Measurements from ENCODE around the gene TFR2. TPM values are rescaled to one million over a fixed set of nuclear protein-coding genes. Genes with fewer than 3 reads are reported as not detected.

Gene TFR2
- total RNA-seq, 1 donor, result 0.31 TPM

DNA sequence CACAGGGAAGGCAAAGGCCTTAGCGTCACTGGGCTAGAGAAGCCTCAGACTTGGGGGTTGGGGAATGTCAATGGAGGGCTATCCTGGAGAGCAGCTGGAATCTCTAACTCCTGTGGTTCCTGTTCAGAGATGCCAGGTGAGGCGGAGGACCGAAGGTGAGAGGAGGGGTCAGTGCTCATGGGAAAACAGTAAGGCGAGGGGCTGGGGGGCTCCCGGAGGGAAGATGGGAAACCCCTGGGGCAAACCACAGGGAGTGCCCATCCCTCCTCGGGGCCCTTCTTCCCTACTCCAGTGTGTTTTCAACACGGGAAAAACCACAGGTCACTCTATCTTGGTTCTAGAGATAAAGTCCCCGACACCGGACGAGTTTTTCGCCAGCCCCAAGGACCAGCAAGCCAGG is 58.7 kb downstream of the TFR2 start:
- Histone ChIP-seq H3K4me3 (ENCODE audit: low read length) (peak overlapping the region; percentile 98), H3K27me3 (ENCODE audit: insufficient read depth, low read length) (no peaks in the 10 kb centered on the region), H3K9me3 (ENCODE audit: low read depth, low read length) (no peaks in the 10 kb centered on the region), H3K4me1 (ENCODE audit: insufficient read depth, low read length) (peaks cover 52% of the 10 kb centered on the region)

DNA sequence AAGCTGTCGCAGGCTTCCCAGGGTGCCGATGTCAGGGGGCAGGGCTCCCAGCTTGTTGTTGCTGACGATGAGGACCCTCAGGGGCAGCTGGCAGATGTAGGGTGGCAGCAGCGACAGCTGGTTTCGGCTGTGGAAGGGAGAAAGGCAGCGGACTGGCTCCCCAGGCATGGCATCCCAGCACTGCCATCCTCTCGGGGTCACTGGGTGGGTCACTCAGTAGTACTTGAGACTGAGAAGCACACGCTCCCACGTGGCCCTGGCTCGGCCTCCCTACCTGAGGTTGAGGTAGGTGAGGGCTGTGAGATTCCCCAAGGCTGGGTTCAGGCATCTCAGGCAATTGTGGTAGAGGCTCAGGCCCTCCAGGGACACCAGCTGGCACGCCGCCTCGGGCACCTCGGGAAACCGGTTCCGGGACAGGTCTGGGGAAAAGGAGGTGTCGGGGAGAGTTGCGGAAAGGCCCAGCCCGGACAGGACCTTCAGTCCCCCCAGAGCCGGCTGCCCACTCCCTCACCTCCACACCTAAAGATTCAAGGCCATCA is 59.2 kb downstream of the TFR2 start:
- H3K4me1 ChIP-seq (ENCODE audit: insufficient read depth, low read length), result peaks cover 47% of the 10 kb centered on the region
- H3K4me3 ChIP-seq (ENCODE audit: low read length), result no peak overlapping the region

DNA sequence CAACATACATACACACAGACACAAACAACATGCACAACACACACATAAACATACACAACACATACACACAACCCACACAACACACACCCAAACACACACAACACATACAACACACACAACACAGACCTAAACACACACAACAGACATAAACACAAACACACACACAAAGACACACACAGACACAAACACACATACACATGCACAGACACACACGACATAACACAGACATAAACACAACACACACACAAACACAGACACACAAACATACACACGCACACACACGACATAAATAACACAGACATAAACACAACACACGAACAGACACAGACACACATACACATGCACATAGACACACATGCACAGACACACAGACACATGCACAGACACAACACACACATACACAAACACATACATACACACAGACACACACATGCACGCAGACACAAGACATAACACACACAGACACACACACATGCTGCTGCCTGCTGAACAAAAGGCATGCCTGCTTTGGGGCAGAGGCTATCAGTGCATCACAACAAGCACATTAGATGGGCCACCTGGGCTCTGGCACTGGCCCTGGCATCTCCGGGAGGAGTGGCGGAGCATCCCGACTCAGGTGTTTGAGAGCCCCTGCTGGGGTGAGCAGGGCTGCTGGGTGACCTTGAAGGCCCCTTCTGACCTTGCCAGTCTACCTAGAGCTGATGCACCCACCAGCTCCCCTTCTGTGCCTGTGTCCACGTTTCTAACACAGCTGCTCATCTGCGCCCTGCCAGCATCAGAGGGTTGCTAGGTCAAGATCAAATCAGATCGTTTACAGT is 60.7 kb downstream of the TFR2 start:
- H3K9me3 ChIP-seq (ENCODE audit: low read depth, low read length), result no peaks in the 10 kb centered on the region
- H3K27me3 ChIP-seq (ENCODE audit: insufficient read depth, low read length), result no peaks in the 10 kb centered on the region
- H3K4me1 ChIP-seq (ENCODE audit: insufficient read depth, low read length), result peaks cover 43% of the 10 kb centered on the region
- H3K4me3 ChIP-seq (ENCODE audit: low read length), result no peak overlapping the region

More for the DNA sequence above, 59.2 kb downstream of the TFR2 start:
- no peaks in the 10 kb centered on the region for H3K9me3 ChIP-seq (ENCODE audit: low read depth, low read length)
- H3K27me3 ChIP-seq (ENCODE audit: insufficient read depth, low read length), result no peaks in the 10 kb centered on the region

DNA sequence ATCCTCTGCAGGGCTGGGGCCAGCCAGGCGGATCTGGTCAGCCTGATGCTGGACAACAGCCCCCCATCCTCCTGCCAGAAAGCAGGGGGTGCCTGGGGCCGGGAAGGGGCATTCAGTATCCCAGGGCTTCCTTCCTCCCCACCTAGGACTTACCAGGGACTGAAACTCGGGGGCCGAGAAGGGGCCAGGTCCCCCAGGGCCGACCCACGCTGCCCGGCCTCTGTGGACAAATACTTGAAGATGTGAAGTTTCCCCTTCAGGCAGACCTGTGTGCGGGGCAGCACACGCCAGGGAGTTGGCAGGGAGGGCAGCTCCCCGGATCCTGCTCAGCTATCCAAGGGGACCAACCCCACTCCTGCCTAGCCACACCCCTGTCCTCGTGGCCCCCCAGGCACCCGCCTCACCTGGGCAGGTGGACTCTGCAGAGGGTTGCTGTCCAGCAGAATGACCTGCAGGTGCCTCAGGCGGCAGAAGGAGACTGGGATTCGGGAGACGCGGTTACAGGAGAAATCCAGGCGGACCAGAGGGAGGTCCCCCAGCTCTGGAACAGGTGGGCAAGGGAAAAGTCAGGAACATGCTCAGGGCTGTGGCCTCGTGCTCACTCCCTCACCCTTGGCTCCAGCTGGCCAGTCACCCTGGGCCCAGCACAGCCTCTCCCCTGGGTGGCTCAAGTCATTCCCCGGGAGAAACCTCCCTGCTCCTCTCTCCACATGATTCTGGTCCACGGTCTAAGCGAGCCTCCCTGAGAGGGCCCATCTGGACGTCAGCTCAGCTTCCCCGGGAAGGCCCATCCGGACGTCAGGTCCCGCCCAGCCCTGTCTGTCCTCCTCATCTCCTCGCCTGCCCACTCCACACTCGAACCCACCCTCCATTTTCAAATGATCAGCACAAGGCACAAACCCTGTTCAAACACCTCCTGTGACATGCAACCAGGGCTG is 62.8 kb downstream of the TFR2 start:
- H3K4me3 ChIP-seq (ENCODE audit: low read length), result no peak overlapping the region
- no peaks in the 10 kb centered on the region for H3K27me3 ChIP-seq (ENCODE audit: insufficient read depth, low read length)
- peaks cover 28% of the 10 kb centered on the region for H3K4me1 ChIP-seq (ENCODE audit: insufficient read depth, low read length)
- H3K9me3 ChIP-seq (ENCODE audit: low read depth, low read length), result no peaks in the 10 kb centered on the region

DNA sequence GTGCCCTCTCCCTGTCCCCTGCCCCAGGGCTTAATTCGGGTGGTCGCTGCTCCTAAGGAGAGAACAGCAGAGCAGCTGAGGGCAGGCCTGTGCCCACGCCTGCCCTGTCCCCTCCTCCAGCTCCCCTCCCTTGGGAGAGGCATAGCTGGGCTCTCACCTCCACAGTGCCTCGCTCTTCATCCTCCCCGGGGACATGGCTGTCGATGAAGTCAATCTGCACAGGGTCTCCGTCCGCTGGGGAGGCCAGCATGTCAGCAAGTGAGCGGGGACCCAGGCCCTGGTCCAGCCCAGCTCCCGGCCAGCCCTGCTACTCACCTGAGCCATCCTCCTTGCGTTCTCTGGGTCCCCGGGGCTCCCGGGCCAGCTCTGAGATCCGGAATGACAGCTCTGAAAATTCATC is 63.8 kb downstream of the TFR2 start:
- peaks cover 18% of the 10 kb centered on the region for H3K4me1 ChIP-seq (ENCODE audit: insufficient read depth, low read length)
- H3K9me3 ChIP-seq (ENCODE audit: low read depth, low read length), result no peaks in the 10 kb centered on the region
- no peaks in the 10 kb centered on the region for H3K27me3 ChIP-seq (ENCODE audit: insufficient read depth, low read length)
- H3K4me3 ChIP-seq (ENCODE audit: low read length), result no peak overlapping the region

DNA sequence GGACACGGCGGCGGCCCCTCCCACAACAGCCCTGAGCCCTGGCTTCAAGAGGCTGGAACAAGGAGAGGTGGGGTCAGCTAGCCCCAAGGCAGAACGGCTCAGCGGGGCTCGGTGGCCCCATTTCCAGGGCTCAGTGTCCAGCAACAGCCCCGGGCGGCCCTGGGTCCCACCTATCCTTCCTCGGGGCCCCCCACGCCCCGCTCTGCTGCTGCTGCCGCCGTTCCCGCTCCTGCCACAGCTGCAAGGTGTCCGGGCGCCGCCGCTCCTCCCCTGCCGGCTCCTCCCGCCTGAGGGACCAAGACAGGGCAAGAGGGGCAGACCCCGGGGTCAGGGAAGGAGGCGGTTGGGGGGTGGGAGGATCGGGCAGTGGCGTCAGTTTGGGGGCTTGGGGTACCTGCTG is 64.2 kb downstream of the TFR2 start:
- Histone ChIP-seq H3K27me3 (ENCODE audit: insufficient read depth, low read length) (no peaks in the 10 kb centered on the region), H3K4me3 (ENCODE audit: low read length) (no peak overlapping the region), H3K4me1 (ENCODE audit: insufficient read depth, low read length) (peaks cover 14% of the 10 kb centered on the region), H3K9me3 (ENCODE audit: low read depth, low read length) (no peaks in the 10 kb centered on the region)

DNA sequence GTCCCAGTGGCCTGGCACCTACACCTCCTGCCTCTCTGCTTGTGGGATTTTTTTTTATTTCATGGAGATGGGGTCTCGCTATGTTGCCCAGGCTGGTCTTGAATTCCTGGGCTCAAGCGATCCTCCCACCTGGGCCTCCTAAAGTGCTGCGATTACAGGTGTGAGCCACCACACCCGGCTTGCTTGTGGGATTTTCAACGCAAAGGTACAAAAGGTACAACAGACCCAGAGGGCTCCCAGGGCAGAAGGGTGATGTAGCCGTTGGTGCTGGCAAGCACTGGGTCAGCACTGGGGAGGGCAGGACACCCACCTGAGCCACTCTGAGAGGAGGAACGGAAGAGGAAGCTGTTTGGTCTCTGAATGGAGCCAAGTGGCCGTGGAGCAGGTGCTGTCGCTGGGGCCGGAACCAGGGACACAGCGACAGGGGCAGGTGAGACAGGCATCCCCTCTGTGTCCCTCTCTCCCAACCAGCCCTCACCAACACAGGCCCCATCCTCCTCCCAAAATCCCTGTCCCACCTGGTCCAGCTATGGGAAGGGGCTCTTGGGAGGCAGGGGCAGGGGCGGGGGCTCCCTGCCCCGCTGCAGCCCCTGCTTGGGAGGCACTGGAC is 64.9 kb downstream of the TFR2 start:
- H3K4me1 ChIP-seq (ENCODE audit: insufficient read depth, low read length), result peaks cover 12% of the 10 kb centered on the region
- H3K4me3 ChIP-seq (ENCODE audit: low read length), result no peak overlapping the region
- H3K9me3 ChIP-seq (ENCODE audit: low read depth, low read length), result no peaks in the 10 kb centered on the region
- no peaks in the 10 kb centered on the region for H3K27me3 ChIP-seq (ENCODE audit: insufficient read depth, low read length)

GRCh38 chr7:100575746-100576383 is 65.5 kb downstream of the TFR2 start:
- Histone ChIP-seq H3K9me3 (ENCODE audit: low read depth, low read length) (no peaks in the 10 kb centered on the region), H3K27me3 (ENCODE audit: insufficient read depth, low read length) (no peaks in the 10 kb centered on the region), H3K4me3 (ENCODE audit: low read length) (no peak overlapping the region), H3K4me1 (ENCODE audit: insufficient read depth, low read length) (peaks cover 12% of the 10 kb centered on the region)

- H3K27me3 ChIP-seq (ENCODE audit: insufficient read depth, low read length), result no peaks in the 10 kb centered on the region
- no peaks in the 10 kb centered on the region for H3K9me3 ChIP-seq (ENCODE audit: low read depth, low read length)
- peaks cover 17% of the 10 kb centered on the region for H3K4me1 ChIP-seq (ENCODE audit: insufficient read depth, low read length)
- no peak overlapping the region for H3K4me3 ChIP-seq (ENCODE audit: low read length)
Measured at GRCh38 chr7:100575206-100575631, 66.1 kb downstream of the TFR2 start.

DNA sequence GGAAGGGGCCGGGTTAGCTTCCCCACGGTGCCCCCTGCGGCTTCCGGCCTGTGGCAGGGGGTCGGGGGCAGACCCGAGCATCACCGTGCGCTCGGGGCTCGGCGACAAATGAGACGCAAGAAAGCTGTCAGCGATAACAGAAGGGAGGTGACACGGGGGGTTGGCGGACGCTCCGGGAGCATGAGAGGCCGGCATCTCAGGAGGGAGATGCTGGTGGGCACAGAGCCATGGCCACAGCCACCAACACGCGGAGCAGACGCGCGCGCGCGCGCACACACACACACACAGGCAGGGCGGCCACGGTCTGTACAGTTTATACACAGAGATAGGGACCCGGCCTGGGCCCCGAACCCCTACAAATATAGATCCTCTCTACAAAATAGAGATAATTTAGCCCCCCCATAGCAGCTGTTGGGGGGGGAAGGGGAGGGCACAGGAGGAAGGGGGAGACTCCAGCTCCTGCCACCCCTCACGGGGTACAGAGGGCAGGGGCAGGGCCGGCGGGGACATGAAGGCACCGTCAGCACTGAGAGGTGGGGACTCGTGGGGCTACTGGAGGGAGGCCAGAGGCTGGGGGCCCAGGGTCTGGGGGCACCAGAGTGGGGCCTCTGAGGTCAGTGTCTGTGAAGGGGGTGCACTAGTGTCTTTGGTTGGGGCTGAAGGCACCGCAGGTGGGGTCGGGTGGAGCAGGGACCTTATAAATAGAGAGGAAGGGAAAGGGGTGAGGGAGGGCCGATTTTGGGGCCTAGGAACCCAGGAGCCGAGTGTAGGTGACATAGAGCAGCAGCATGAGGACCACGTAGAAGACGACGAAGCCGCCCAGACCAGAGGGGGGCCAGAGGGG is 66.8 kb downstream of the TFR2 start:
- Histone ChIP-seq H3K4me1 (ENCODE audit: insufficient read depth, low read length) (peaks cover 23% of the 10 kb centered on the region), H3K4me3 (ENCODE audit: low read length) (no peak overlapping the region), H3K9me3 (ENCODE audit: low read depth, low read length) (no peaks in the 10 kb centered on the region), H3K27me3 (ENCODE audit: insufficient read depth, low read length) (no peaks in the 10 kb centered on the region)

DNA sequence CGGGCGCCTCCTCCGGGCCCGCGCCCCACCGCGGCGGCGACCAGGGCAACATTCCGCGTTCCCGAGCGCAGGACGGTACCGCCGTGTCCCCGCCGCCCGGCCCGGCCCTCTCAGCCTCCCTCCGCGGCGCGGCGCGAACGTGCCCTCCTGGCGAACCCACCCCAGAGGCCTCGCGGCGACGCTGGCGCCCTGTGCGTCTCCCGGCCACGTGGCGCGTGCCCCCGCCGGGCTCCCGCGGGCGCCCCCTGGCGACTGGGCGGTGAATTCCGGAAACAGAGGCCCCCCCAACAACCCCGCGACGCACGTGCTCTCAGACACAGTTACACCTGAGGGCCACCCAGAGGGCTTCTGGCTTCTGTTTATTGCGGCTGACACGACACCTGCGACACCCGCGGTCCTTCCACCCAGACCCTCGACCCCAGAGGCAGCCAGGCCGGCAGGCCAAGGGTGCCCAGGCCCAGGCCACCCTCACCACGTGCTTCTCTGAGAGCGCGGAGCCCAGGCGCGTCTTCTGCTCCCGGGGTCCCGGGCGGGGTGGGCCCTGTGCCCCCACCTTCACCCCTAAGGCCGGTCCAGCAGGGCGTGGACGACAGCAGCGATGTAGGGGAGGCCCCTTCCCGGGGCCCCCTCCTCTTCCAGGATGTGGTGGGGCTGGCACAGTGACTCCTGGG is 67.5 kb downstream of the TFR2 start, which contains the start of gene SAP25:
SAP25 (minus strand) TSS at position 210 of the 671 bp plus-strand sequence; CDS start at position 52, 158 bp downstream.
- no peaks in the 10 kb centered on the region for H3K27me3 ChIP-seq (ENCODE audit: insufficient read depth, low read length)
- H3K4me3 ChIP-seq (ENCODE audit: low read length), result no peak within 1 kb of the TSS
- peaks cover 31% of the 10 kb centered on the region for H3K4me1 ChIP-seq (ENCODE audit: insufficient read depth, low read length)
- H3K9me3 ChIP-seq (ENCODE audit: low read depth, low read length), result no peaks in the 10 kb centered on the region

- H3K9me3 ChIP-seq (ENCODE audit: low read depth, low read length), result no peaks in the 10 kb centered on the region
- H3K4me1 ChIP-seq (ENCODE audit: insufficient read depth, low read length), result peaks cover 36% of the 10 kb centered on the region
- H3K27me3 ChIP-seq (ENCODE audit: insufficient read depth, low read length), result no peaks in the 10 kb centered on the region
- H3K4me3 ChIP-seq (ENCODE audit: low read length), result no peak overlapping the region
Measured at GRCh38 chr7:100572949-100573675, 68.2 kb downstream of the TFR2 start.
